Limb (tissue), 2 donors: Measurements from ENCODE around the gene SF3A1.

Source experiments
- DNase-seq, 2 donors: peaks; one replicate each; pipeline ENCODE4 v3.0.0-alpha.2; 2016; ENCODE audit errors: extremely low spot score in 2 of 2

The SF3A1 gene

DNA sequence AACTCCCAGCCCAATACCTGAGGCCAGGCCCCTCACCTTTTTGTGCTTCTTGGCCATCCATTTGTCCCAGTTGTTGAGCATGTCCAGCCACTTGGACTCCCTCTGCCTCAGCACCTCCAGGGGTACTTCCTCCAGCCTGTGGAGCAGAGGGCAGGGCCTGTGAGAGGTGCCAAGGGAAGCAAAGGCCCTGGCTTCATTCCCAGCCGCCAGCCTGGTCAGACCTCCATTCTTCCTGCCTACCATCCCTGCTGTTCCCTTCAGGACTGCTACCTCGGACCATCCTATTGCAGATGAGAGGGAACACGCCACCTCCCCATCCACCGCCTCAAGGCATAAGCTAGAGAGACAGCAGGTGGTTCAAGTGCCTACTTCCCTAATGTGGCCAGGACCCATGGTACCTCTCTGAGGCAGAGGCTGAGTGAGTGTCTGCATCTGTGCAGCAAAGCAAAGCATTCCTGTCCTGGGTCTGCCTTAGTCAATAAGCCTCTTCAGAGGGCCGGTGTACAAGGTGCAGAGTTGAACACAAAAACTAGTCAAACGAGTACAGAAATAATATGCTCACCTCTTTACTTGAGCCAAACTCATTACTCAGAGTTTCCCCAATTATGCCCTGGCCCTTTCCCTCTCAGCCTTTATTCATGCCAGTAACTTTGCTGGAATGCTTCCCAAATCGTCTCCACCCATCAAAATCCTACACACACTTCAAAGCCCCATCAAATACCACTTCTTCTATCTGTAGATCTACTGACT lies 52.0 kb downstream of the SF3A1 start:
- DNase-seq = no peak

- no peak for DNase-seq
Measured at GRCh38 chr22:30302810-30303138, 53.9 kb downstream of the SF3A1 start.

DNA sequence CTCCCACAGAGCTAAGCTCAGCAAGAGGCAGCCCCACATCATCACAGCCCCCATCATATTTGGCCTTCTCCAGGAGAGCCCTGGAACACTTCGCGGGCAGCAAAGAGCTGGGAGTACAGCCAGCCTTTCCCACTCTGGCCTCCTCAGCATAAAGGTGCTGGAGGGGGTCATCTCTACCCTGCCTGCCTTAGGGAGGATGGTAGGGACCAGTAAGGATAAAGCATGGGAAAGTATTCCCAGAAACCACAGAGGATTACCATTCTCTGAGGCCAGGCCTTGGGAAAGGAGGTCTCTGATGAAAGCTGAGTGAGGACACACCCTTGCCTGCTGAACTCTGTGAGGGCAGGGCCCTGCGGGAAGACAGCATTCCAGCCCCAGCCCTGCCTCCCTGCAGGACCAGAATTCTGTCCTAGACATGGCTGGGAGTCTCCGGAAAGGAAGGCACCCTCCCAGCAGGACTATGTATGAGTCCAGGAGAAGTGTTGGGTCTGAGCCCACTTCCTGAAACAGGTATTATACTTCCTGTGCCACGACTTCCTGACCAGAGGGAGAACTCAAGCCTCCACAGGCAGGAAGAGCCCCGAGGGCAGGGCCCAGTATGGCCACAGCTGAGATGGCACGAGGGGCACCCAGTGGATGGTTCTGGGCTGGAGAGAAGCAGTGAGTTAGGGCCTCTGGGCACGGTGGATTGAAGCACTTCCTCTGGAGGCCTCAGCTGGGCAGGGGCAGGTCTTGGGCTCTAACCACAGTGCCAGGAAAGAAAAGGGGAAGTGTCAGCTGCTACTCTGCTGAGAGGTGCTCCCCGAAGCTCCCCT lies 54.5 kb downstream of the SF3A1 start:
- no peak for DNase-seq

DNA sequence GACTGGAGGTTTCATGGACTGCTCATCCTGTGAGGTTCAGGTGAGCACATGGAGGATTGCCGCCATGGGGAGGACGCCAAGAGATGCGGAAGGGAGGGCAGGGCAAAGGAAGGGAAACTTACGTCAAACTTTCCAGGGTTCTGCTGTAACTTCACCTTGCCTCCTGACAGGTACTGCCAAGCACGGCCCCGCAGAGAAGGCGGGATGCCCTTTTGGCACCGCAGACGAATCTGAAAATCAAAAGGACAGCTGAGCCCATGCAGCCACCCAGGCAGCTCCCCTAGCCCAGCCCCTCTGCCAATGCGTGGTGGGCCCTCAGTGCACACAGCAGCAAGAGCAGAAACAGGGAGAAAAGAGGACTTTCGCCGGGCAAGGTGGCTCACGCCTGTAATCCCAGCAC lies 57.4 kb downstream of the SF3A1 start:
- no peak for DNase-seq

DNA sequence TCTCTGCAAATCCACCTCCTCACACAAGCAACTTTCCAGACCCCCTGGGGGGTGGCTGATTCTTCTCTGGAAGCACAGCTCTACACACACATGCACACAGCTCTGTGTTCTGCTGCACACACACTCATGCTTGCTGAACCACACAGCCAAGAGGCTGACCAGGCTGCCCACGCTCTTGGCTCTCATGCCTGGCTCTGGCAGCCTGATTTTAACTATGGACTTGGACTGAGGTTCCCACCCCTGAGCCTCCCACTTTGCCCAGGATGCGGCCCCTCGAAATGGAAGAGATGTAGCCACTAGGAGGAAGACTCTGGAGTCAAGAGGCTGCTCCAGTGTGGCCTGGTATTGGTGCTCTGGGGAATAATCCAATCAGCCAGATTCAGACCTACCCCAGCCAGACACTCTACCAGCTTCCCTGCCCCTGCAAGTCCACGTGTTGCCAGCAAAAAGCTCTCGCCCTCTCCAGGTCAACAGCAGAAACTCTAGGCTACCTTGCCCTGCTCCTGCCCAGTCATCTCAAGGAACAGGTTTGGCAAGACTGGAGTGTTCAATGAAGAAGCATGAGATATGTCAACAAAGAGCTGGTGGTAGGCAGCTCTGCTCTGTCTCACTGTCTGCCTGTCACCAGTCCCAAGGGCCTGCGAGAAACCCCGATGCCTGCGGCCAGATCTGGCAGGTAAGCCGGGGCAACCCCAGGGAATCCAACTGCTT lies 58.5 kb downstream of the SF3A1 start:
- DNase-seq = no peak

DNA sequence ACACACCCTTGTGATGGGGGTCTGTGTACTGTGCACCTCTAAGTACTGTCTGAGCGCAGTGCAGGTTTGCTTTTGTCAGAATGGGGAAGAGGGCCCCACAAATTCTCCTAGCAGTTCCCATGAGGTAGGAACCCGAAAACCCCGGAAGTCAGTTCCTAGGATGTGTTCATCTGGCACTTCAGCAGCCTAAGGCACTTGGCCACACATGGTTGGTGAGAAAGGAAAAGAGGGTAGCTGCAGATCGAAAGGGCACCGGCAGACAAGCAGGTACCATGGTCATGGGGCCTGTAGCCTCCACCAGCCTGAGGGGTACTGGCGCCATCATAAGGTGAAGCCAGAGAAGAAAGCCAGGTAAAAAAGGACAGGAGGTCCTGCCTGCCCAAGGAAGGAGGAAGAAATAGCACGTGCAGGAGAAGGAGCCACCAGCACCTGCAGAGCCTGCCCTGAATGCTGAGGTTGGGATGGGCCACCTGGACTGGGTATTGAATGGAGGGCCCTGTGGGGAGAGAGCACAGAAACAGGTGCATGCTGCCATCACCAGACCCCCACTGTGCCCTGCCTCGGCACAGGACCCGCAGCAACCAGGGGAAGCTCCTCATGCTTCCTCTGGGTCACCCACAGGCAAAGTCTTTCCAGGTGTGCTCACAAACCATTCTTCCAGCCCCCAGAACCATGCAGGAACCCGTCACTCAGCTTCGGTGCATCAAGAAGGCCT lies 59.3 kb downstream of the SF3A1 start:
- no peak for DNase-seq

DNA sequence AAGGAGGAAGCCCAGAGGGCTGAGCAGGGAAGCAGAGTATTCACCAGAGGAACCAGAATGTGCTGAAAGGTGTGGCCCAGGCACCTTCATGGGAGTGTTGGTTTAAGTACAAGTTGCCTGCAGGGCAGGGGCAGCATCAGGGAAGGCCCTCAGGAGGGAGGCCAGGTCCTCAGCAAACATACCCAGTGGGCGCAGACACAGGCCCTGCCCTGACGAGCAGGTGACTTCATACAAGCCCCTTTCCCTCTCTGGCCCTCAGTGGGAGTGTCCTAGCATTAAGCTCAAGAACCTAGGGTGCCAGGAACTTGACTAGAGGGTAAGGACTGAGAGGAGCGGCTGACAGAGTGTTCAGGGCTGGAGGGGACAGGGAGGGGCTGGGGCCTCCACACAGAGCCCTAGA lies 59.9 kb downstream of the SF3A1 start:
- DNase-seq = no peak

GRCh38 chr22:30296324-30296723 lies 60.4 kb downstream of the SF3A1 start:
- DNase-seq = no peak

- no peak for DNase-seq
Measured at GRCh38 chr22:30295576-30295975, 61.1 kb downstream of the SF3A1 start.

DNA sequence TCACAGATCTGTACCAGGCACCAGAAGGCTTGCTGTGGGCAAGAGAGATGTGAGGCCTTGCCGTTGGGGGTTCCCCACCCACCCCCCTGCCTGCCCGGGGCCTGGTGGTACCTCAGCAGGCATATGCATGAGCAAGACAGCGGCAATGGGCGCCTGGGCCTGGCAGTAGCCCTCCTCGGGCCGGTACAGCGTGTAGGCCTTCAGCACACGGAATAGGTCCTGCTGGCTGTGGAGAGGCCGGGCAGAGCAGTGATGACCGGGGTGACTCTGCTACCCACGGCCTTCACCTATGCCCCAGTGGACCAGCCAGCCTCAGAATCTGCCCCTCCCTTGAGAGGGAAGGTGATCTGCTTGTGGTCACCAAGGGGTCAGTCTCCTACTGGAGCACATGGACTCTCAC lies 61.9 kb downstream of the SF3A1 start:
- DNase-seq = no peak

DNA sequence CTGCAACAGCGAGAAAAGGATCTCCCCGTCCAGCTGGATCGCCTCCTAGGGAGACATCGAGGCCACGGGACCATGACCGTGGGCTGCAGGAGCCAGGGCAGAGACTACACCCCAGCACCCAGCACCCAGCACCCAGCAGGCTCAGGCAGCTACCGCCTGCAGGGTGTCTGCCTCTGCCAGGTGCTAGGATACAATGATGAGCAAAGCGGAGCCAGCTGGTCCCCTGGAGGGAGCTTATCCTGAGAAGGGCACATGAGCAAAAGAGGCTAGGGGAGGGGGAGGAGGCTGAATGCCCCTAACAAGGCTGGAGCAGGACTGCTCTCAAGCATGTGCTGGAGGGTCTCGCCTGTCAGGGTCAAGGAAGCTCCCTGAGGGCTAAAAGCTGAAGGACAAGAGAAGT lies 62.6 kb downstream of the SF3A1 start:
- DNase-seq = no peak

- no peak for DNase-seq
Measured at GRCh38 chr22:30293026-30293425, 63.7 kb downstream of the SF3A1 start.

DNA sequence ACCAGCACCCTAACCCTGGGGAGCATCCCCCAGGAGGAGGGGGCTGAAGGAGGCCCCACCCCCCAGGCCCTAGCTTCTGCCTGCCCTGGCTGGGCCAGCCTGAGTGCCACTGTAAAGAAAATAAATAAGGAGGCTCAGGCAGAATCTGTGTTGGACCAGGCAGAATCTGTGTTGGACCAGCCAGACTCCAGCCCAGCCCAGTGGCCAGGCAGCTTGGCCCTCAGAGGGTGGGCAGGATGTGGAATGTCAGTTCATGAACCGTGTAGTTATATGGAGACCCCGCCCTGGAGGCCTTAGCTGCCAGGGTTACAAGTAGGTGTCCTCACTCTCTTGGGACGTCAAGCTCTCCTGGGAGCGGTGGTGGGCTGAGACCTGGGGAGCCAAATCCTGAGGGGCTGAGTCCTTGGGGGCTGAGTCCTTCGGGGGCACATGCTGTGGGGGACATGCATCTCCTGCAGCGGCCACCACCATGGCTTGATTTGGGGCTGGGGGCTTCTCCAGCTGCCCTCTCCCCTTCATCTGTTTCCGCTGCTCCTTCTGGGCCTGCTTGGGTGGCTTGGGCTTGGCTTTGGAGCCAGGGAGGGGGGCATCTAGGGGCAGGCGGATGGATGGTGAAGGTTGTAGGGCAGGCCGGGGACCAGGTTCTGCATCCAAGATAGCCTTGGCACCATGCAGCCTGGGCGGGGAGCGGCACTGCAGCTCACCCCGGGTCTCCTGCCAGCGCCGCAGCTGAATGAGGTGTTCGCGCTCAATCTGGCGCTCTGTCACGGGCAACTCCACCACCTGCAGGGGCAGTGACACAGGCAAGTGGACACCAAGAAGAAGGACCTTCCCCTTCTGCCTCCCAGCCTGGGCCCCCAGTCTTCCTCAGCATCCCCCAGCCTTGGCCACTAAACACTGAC lies 64.4 kb downstream of the SF3A1 start:
- no peak for DNase-seq

- DNase-seq = peak in 1 of 2 donors; percentile 67
Measured at GRCh38 chr22:30291058-30291892, 65.4 kb downstream of the SF3A1 start.

DNA sequence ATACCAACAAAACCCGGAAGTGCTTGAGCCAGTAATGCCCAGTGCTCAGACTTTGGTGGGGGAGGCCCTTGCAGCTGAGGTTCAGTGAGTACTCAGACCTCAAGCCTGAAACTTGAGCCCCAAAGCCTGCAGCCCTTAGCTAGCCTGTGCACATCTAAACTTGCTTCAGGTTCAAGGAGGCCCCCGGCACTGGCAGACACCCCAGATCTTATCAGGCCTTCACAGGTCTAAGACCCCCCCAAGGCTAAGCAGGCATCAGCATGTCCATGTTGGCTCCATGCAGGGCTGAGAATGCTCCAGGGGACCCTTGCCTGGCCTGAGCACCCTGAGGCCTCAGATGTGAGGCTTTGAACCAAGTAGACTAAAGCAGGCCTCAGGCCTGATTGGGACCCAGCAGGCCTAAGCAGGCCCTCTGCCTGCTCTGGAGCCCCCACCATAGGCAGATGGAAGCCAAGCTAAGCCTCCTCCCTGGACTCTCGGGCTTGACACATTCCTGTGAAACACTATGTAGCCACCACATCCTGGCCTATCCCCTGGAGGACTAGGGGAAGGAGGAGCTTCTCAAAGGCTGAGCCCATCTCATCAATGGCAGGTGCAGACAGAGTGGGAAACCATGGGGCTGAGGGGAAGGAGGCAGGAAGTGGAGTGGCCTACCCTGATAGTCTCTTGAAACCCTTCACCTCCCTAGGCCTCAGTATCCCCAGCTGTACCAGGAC lies 66.2 kb downstream of the SF3A1 start:
- no peak for DNase-seq

DNA sequence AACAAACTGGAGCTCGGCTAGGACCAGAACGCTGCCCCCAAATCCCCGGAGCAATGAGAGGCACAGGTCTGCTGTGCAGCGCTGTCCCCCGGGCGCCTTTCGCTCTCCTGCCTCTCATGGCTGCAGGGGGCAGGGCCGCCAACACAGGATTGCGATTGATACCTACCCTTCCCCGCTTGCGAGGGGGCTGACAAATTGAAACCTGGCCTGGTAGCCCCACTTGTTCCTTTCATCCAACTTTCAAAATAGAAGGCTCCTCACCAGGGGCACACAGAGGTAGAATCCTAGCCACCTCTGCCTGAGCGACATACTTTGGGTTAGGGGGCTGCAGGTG lies 66.7 kb downstream of the SF3A1 start:
- no peak for DNase-seq

DNA sequence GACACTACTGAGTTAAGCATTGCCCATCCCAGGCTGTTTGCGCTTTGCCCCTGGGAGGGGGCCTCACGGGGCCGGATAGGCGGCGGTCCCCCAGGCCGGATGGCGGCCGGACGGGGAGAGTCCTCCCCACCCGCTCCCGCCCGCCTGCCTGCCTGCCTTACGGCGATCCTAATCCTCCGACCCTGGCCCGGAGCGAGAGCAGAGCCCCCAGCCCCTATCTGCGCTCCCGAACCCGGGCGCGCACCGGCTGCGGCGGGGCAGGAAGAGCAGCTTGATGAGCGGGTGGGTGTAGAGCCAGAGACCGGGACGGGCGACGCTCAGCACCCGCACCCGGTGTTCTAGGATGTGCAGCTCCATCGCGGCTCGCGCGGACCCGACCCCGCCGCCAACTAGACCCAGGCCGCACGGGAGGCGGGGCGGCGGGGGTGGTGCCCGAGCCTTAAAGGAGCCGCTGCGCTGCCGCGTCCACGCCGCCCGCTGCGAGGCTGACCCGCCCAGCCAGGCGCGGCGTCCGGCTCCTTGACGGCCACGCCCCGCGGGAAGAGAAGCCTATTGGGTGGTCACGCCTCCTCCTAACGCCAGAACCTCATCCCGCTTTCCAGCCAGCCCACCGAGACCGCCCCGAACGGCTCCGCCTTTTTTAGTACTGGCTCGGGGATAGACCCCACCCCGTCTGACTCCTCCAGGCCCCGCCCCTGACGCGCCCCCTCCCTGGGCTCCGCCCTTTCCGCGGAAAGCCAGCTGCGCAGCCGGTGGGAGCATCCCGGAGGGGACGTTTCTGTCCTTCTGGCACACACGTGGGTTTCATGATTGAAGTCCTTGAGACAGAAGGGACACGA lies 67.3 kb downstream of the SF3A1 start, which contains the start of gene CASTOR1:
TSS of gene CASTOR1 (minus strand) at position 365 of the 839 bp plus-strand sequence. CDS start at position 357, 8 bp downstream.
- DNase-seq = peak; percentile 97 to 98

DNA sequence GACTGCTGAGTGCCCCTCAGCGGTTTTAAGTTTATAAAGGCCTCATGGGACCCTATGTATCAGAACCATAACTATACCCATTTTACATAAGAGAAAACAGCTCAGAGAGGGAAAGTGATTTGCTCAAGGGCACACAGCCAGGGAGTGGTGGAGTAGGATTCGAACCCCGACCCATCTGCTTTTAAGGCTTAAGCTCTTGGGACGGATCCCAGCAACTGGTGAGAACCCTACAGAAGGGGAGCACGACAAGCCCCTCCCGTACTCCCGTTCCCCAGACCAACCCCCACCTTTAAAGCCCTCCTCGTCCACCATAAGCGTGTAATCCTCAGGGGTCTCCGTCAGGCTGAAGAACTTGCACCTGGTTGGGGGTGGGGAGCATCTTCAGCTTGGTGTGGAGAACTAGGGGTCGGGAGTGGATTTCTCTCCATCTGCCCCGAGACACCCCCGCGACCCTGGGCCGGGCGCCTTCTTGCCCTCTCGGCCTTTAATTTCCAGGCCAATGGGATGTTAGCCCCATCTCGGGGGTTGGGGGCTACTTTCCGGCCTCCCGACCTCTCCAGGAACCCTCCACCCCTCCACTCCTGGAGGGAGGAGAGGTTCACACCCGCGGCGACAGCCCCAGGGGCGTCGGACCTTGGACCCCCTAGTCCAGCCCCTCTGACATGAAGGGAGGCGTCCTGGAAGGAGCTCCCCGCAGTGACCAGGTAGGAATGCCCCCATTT lies 68.1 kb downstream of the SF3A1 start:
- no peak for DNase-seq
